Smooth muscle cell (in vitro differentiated cells): ENCODE results near the gene PILRA. TPM values are rescaled to one million over a fixed set of nuclear protein-coding genes. Genes with fewer than 3 reads are reported as not detected.

Experiments
- DNase-seq: peaks from one replicate; lab custom pipeline; 2025; ENCODE audit not compliant: unreplicated experiment; lab: John Stamatoyannopoulos, UW
- H2AFZ ChIP-seq: fragments of 200-600 bp; sonication (generic); 2 replicates; pipeline ENCODE4 v1.6.0; 2016; ENCODE audit warnings: antibody characterized with exemption, low read depth, mild to moderate bottlenecking
- H3F3A ChIP-seq: fragments of 200-600 bp; sonication (generic); 2 replicates; pipeline ENCODE4 v1.6.0; 2017; ENCODE audit warnings: antibody characterized with exemption, low read depth
- H3K27ac ChIP-seq: fragments of 200-600 bp; sonication (generic); 2 replicates; pipeline ENCODE4 v1.5.1; 2016; ENCODE audit warnings: low read depth, mild to moderate bottlenecking
- H3K27me3 ChIP-seq: fragments of 200-600 bp; sonication (generic); 2 replicates; pipeline ENCODE4 v1.6.1; 2016; ENCODE audit warnings: low read depth, mild to moderate bottlenecking
- H3K36me3 ChIP-seq: fragments of 200-600 bp; sonication (generic); 2 replicates; pipeline ENCODE4 v1.5.1; 2016; ENCODE audit warnings: low read depth
- H3K4me1 ChIP-seq: fragments of 200-600 bp; sonication (generic); 2 replicates; pipeline ENCODE4 v1.5.1; 2016; ENCODE audit warnings: low read depth
- H3K4me2 ChIP-seq: fragments of 200-600 bp; sonication (generic); 2 replicates; pipeline ENCODE4 v1.6.0; 2016; ENCODE audit warnings: mild to moderate bottlenecking
- H3K4me3 ChIP-seq: fragments of 200-600 bp; sonication (generic); 2 replicates; pipeline ENCODE4 v1.5.1; 2016; ENCODE audit warnings: mild to moderate bottlenecking
- H3K79me2 ChIP-seq: fragments of 200-600 bp; sonication (generic); 2 replicates; pipeline ENCODE4 v1.6.0; 2016; ENCODE audit warnings: low read depth, mild to moderate bottlenecking
- H3K9ac ChIP-seq: fragments of 200-600 bp; sonication (generic); 2 replicates; pipeline ENCODE4 v1.6.0; 2016; ENCODE audit warnings: low read depth
- H3K9me3 ChIP-seq: fragments of 200-600 bp; sonication (generic); replicated peaks from 2 replicates; pipeline ENCODE4 v1.5.1; 2016; ENCODE audit warnings: low read depth
- H4K20me1 ChIP-seq: fragments of 200-600 bp; sonication (generic); 2 replicates; pipeline ENCODE4 v1.6.0; 2016; ENCODE audit warnings: low read depth
- CTCF ChIP-seq: fragments of 200-600 bp; sonication (generic); IDR thresholded peaks from 2 replicates; pipeline ENCODE4 v1.5.1; 2017; ENCODE audit warnings: borderline replicate concordance, mild to moderate bottlenecking, antibody characterized with exemption; ENCODE audit not compliant: insufficient read depth, poor library complexity, severe bottlenecking
- WGBS: methylation state at CpG from one replicate; pipeline ENCODE4 v1.1.7; 2016; ENCODE audit warnings: low lambda C conversion rate; 5-methylcytosine and 5-hydroxymethylcytosine counted together
- polyA plus RNA-seq: library from polyadenylated mRNA; unstranded; fragments of >200 nt; fragmentation: Nextera tagmentation; extraction: Ambion mirVana; gene quantifications from 2 replicates; pipeline ENCODE4 v1.2.1, GENCODE V29; 2016
- total RNA-seq: library from RNA; depleted of rRNA; stranded (reverse); fragments of >200 nt; gene quantifications from 2 replicates; pipeline ENCODE4 v1.2.3, GENCODE V29; 2014

PILRA gene
- total and polyA plus RNA-seq, 2 experiments from 2014 or later = 1.4 to 2.0 TPM

- H3F3A ChIP-seq = no peaks in the 10 kb centered on the region
- no peaks in the 10 kb centered on the region for H3K4me1 ChIP-seq
- H3K4me2 ChIP-seq = no peak overlapping the region
- WGBS = 94% methylated on average over 8 of the region's 8 CpGs
- no peaks in the 10 kb centered on the region for H3K27me3 ChIP-seq
- H3K4me3 ChIP-seq = no peak overlapping the region
- H3K27ac ChIP-seq = no peak overlapping the region
- H3K79me2 ChIP-seq = no peaks in the 10 kb centered on the region
- H3K9me3 ChIP-seq = no peaks in the 10 kb centered on the region
- no peak overlapping the region for H3K9ac ChIP-seq
- no peak for TF ChIP-seq CTCF
- no peak for DNase-seq
- no peaks in the 10 kb centered on the region for H4K20me1 ChIP-seq
- no peaks in the 10 kb centered on the region for H3K36me3 ChIP-seq
- H2AFZ ChIP-seq = no peak overlapping the region
These were observed 16.7 kb upstream of the PILRA start for GRCh38 chr7:100356416-100357068.

- Histone ChIP-seq H4K20me1 (no peaks in the 10 kb centered on the region), H3K4me3 (no peak overlapping the region), H3K4me1 (no peaks in the 10 kb centered on the region), H3F3A (no peaks in the 10 kb centered on the region), H3K9me3 (no peaks in the 10 kb centered on the region), H3K4me2 (no peak overlapping the region), H3K9ac (no peak overlapping the region), H2AFZ (no peak overlapping the region), H3K79me2 (no peaks in the 10 kb centered on the region), H3K27me3 (no peaks in the 10 kb centered on the region), H3K36me3 (no peaks in the 10 kb centered on the region), H3K27ac (no peak overlapping the region)
- WGBS = 95% methylated on average over 6 of the region's 6 CpGs
- no peak for DNase-seq
- TF ChIP-seq CTCF = no peak
These were observed 16.1 kb upstream of the PILRA start for GRCh38 chr7:100357131-100357561.

DNA sequence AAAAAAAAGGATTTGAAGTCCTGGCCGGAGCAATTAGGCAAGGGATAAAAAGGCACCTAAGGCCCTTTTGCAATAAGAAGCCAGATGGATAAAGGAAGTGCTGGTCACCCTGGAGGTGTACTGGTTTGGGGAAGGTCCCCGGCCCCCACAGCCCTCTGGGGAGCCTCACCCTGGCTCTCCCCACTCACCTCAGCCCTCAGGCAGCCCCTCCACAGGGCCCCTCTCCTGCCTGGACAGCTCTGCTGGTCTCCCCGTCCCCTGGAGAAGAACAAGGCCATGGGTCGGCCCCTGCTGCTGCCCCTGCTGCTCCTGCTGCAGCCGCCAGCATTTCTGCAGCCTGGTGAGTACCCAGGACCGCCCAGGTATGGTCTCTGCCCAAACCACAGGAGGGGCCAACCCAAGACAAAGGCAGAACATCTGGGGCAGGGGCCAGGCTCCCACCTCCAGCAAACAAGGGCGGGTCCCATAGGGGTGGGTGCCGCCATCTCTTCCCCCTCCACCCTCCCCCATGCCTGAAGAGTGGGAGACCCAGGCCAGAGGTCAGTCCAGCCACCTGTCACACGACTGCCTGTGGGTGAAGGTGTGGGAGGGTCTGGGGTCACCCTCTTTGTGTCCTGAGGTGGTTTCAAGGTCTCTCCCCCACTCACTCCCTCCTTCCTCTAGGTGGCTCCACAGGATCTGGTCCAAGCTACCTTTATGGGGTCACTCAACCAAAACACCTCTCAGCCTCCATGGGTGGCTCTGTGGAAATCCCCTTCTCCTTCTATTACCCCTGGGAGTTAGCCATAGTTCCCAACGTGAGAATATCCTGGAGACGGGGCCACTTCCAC lies 15.0 kb upstream of the PILRA start, which contains the start of gene PILRB:
Gene PILRB, plus strand, starts transcription at position 91 of the 830 bp plus-strand sequence. Its CDS starts 186 bp downstream, at position 277.
- no peaks in the 10 kb centered on the region for H3K79me2 ChIP-seq
- no peaks in the 10 kb centered on the region for H3K36me3 ChIP-seq
- no peaks in the 10 kb centered on the region for H4K20me1 ChIP-seq
- no peak for DNase-seq
- H3K4me3 ChIP-seq = no peak within 1 kb of the TSS
- no peak within 1 kb of the TSS for H3K4me2 ChIP-seq
- no peak within 1 kb of the TSS for H3K9ac ChIP-seq
- H2AFZ ChIP-seq = no peak within 1 kb of the TSS
- H3K27me3 ChIP-seq = no peaks in the 10 kb centered on the region
- TF ChIP-seq CTCF = no peak
- 94% methylated on average over 11 of the region's 11 CpGs for WGBS
- no peak within 1 kb of the TSS for H3K27ac ChIP-seq
- no peaks in the 10 kb centered on the region for H3F3A ChIP-seq
- no peaks in the 10 kb centered on the region for H3K9me3 ChIP-seq
- no peaks in the 10 kb centered on the region for H3K4me1 ChIP-seq

GRCh38 chr7:100358857-100359212 lies 14.5 kb upstream of the PILRA start:
- Histone ChIP-seq H3K27me3 (no peaks in the 10 kb centered on the region), H3K36me3 (no peaks in the 10 kb centered on the region), H3F3A (no peaks in the 10 kb centered on the region), H3K9ac (no peak overlapping the region), H3K27ac (no peak overlapping the region), H4K20me1 (no peaks in the 10 kb centered on the region), H3K4me2 (no peak overlapping the region), H2AFZ (no peak overlapping the region), H3K9me3 (no peaks in the 10 kb centered on the region), H3K4me3 (no peak overlapping the region), H3K4me1 (no peaks in the 10 kb centered on the region), H3K79me2 (no peaks in the 10 kb centered on the region)
- no peak for DNase-seq
- no peak for TF ChIP-seq CTCF
- over 99% methylated on average over 8 of the region's 8 CpGs for WGBS
